HCT116 (cell line): ENCODE results near the gene ADAM10. TPM values are rescaled to one million over a fixed set of nuclear protein-coding genes. Genes with fewer than 3 reads are reported as not detected.
A peak's percentile ranks its signal among the peaks of the same experiment; 100 is the strongest.

Source experiments
- ATAC-seq: fragments of 200-7000 bp; cut with Tn5 transposase; 2 replicates; pipeline ENCODE4 v1.9.1; 2020; ENCODE audit warnings: mild to moderate bottlenecking, moderate library complexity
- Bru-seq: library from RNA; stranded (reverse); fragments of 400-500 nt; gene quantifications from one replicate; lab custom pipeline; 2021; lab: Mats Ljungman, UMichigan
- BruChase-seq, 2 experiments: library from RNA; stranded (reverse); fragments of 400-500 nt; gene quantifications; one replicate each; lab custom pipeline; 2021; lab: Mats Ljungman, UMichigan
- BruUV-seq: library from RNA; stranded (reverse); fragments of 400-500 nt; replicated peaks from 2 replicates; lab custom pipeline; 2021; lab: Mats Ljungman, UMichigan
- CTCF ChIA-PET: fragments of 300-600 bp; sonication (Branson Sonifier 250); formaldehyde crosslinking; loops from one replicate; lab custom pipeline; 2021; ENCODE audit warnings: antibody characterized with exemption; lab: Charles Lee
- POLR2A ChIA-PET: fragments of 300-600, 350-600 bp; sonication (Branson Sonifier 250); formaldehyde crosslinking; loops from one replicate; lab custom pipeline; 2021; ENCODE audit warnings: antibody characterized with exemption; lab: Charles Lee
- RAD21 ChIA-PET, 2 experiments: fragments of 300-600 bp; sonication (Branson Sonifier 250); formaldehyde crosslinking; loops; one replicate each; lab custom pipeline; 2023; ENCODE audit warnings: low total read pairs in 2 of 2; ENCODE audit not compliant: uncharacterized antibody in 2 of 2, unreplicated experiment in 2 of 2, low non-redundant PET in 1 of 2; lab: Charles Lee
- DNase-seq: peaks from one replicate; pipeline ENCODE4 v3.0.0-alpha.2; 2010; ENCODE audit warnings: low read depth, low spot score
- H2AFZ ChIP-seq: fragments of 200-600 bp; shearing (Covaris generic), sonication (generic); 2 replicates; pipeline ENCODE4 v1.6.1; 2017; ENCODE audit warnings: low read depth, mixed run types, mixed read lengths, antibody characterized with exemption, low read length; ENCODE audit not compliant: poor library complexity, severe bottlenecking
- H3K27ac ChIP-seq: 2 replicates; pipeline ENCODE4 v1.5.1; 2012; ENCODE audit warnings: low read depth, low read length
- H3K27me3 ChIP-seq: fragments of 200-600 bp; sonication (generic); 2 replicates; pipeline ENCODE4 v1.6.1; 2016; ENCODE audit warnings: mixed run types, low read length, mixed read lengths; ENCODE audit not compliant: insufficient read depth
- H3K36me3 ChIP-seq, 2 experiments: fragments of 200-500 bp in 1 of 2; fragments of 200-600 bp in 1 of 2; sonication (Bioruptor generic) in 1 of 2; sonication (generic) in 1 of 2; 2 replicates each; pipeline versions ENCODE4 v1.5.1 to v1.6.1; 2014 to 2016; ENCODE audit warnings: low read length in 2 of 2, inconsistent platforms in 1 of 2, mixed read lengths in 1 of 2, mixed run types in 1 of 2; ENCODE audit not compliant: insufficient read depth in 2 of 2, control insufficient read depth in 1 of 2
- H3K4me1 ChIP-seq, 2 experiments: fragments of 200-600 bp in 1 of 2; sonication (generic) in 1 of 2; 2 replicates each; pipeline versions ENCODE4 v1.5.1 to v1.6.1; 2012 to 2017; ENCODE audit warnings: low read length in 2 of 2, inconsistent platforms in 1 of 2, mild to moderate bottlenecking in 1 of 2, mixed read lengths in 1 of 2, mixed run types in 1 of 2, moderate library complexity in 1 of 2; ENCODE audit not compliant: insufficient read depth in 2 of 2, control insufficient read depth in 1 of 2
- H3K4me2 ChIP-seq: fragments of 200-600 bp; sonication (generic); 2 replicates; pipeline ENCODE4 v1.6.1; 2017; ENCODE audit warnings: mixed run types, low read length, mixed read lengths
- H3K4me3 ChIP-seq, 2 experiments: fragments of 200-600 bp in 1 of 2; sonication (generic) in 1 of 2; replicated peaks in 1 of 2; 2 replicates each; pipeline ENCODE4 v1.5.1; 2011 to 2016; ENCODE audit warnings: low read length in 2 of 2, control low read depth in 1 of 2, low read depth in 1 of 2, mild to moderate bottlenecking in 1 of 2, mixed read lengths in 1 of 2, mixed run types in 1 of 2
- H3K79me2 ChIP-seq: fragments of 200-600 bp; sonication (generic); 2 replicates; pipeline ENCODE4 v1.6.1; 2017; ENCODE audit warnings: mild to moderate bottlenecking, mixed run types, low read length, moderate library complexity, mixed read lengths; ENCODE audit not compliant: insufficient read depth
- H3K9ac ChIP-seq: fragments of 200-600 bp; sonication (generic); 2 replicates; pipeline ENCODE4 v1.6.1; 2016; ENCODE audit warnings: low read length, mixed read lengths
- H3K9me2 ChIP-seq: fragments of 200-600 bp; sonication (generic), shearing (Covaris generic); 2 replicates; pipeline ENCODE4 v1.6.1; 2017; ENCODE audit warnings: mixed run types, mild to moderate bottlenecking, moderate library complexity; ENCODE audit not compliant: insufficient read depth
- H3K9me3 ChIP-seq, 2 experiments: fragments of 200-500 bp in 1 of 2; fragments of 200-600 bp in 1 of 2; sonication (Bioruptor generic) in 1 of 2; sonication (generic) in 1 of 2; 2 replicates each; pipeline ENCODE4 v1.6.1; 2014 to 2017; ENCODE audit warnings: low read length in 2 of 2, mixed read lengths in 2 of 2, inconsistent platforms in 1 of 2, low read depth in 1 of 2, mild to moderate bottlenecking in 1 of 2, mixed run types in 1 of 2, moderate library complexity in 1 of 2; ENCODE audit not compliant: control insufficient read depth in 1 of 2, insufficient read depth in 1 of 2
- H4K20me1 ChIP-seq: fragments of 200-600 bp; sonication (generic), shearing (Covaris generic); 2 replicates; pipeline ENCODE4 v1.6.1; 2017; ENCODE audit warnings: mixed run types, mild to moderate bottlenecking, moderate library complexity; ENCODE audit not compliant: insufficient read depth
- CEBPB ChIP-seq: IDR thresholded peaks from 2 replicates; pipeline ENCODE4 v1.6.1; 2012; ENCODE audit warnings: low read depth
- ELF1 ChIP-seq: IDR thresholded peaks from 2 replicates; pipeline ENCODE4 v1.6.1; 2012; ENCODE audit warnings: low read depth, borderline replicate concordance
- JUND ChIP-seq: IDR thresholded peaks from 2 replicates; pipeline ENCODE4 v1.6.1; 2012
- POLR2A ChIP-seq: IDR thresholded peaks from 2 replicates; pipeline ENCODE4 v1.7.0; 2011; ENCODE audit warnings: borderline replicate concordance; ENCODE audit not compliant: insufficient read depth, insufficient read length; ENCODE audit errors: extremely low read depth
- POLR2AphosphoS5 ChIP-seq: IDR thresholded peaks from 2 replicates; pipeline ENCODE4 v1.6.1; 2011; ENCODE audit warnings: mild to moderate bottlenecking, low read depth, low read length, moderate library complexity
- SIN3A ChIP-seq: IDR thresholded peaks from 2 replicates; pipeline ENCODE4 v1.6.1; 2012; ENCODE audit warnings: low read depth
- SP1 ChIP-seq: IDR thresholded peaks from 2 replicates; pipeline ENCODE4 v1.6.1; 2012; ENCODE audit warnings: low read depth
- ZFX ChIP-seq: fragments of 450-650 bp; IDR thresholded peaks from 2 replicates; pipeline ENCODE4 v1.6.1; 2017
- intact Hi-C: fragments of 100-400 bp; cut with micrococcal nuclease; formaldehyde crosslinking; loops from 2 replicates; pipeline ENCODE4 v1.10.0; 2022
- long read RNA-seq: library from polyadenylated mRNA; unstranded; transcript quantifications from one replicate; pipeline ENCODE4 v2.0.0, GENCODE V29; 2021; ENCODE audit not compliant: unreplicated experiment
- polyA plus RNA-seq: library from polyadenylated mRNA; unstranded; fragments of >200 nt; gene quantifications from 2 replicates; pipeline ENCODE4 v1.2.1, GENCODE V29; 2012; ENCODE audit warnings: missing spikeins
- total RNA-seq: library from RNA; stranded (reverse); gene quantifications from one replicate; pipeline ENCODE4 v1.2.1, GENCODE V29; 2021; ENCODE audit not compliant: unreplicated experiment
- TF ChIP-seq, protein P1 (sequence below): IDR thresholded peaks from 2 replicates; pipeline ENCODE4 v1.6.1; 2012
- TF ChIP-seq, protein P2 (sequence below): IDR thresholded peaks from 2 replicates; pipeline ENCODE4 v1.6.1; 2012

ADAM10 gene, protein sequence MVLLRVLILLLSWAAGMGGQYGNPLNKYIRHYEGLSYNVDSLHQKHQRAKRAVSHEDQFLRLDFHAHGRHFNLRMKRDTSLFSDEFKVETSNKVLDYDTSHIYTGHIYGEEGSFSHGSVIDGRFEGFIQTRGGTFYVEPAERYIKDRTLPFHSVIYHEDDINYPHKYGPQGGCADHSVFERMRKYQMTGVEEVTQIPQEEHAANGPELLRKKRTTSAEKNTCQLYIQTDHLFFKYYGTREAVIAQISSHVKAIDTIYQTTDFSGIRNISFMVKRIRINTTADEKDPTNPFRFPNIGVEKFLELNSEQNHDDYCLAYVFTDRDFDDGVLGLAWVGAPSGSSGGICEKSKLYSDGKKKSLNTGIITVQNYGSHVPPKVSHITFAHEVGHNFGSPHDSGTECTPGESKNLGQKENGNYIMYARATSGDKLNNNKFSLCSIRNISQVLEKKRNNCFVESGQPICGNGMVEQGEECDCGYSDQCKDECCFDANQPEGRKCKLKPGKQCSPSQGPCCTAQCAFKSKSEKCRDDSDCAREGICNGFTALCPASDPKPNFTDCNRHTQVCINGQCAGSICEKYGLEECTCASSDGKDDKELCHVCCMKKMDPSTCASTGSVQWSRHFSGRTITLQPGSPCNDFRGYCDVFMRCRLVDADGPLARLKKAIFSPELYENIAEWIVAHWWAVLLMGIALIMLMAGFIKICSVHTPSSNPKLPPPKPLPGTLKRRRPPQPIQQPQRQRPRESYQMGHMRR
- 158 TPM for total RNA-seq
- polyA plus RNA-seq, result 87.7 and 88.1 TPM in 2 replicates
- percentile 89 among the genes with signal in this experiment for Bru-seq, nascent RNA
- BruChase-seq, experiment 1, labeled RNA remaining after a 6-hour chase, result percentile 89 among the genes with signal in this experiment
- percentile 83 among the genes with signal in this experiment for BruChase-seq, experiment 2, labeled RNA remaining after a 2-hour chase
- long read RNA-seq, full-length matches to known transcripts, result 210 of 275 reads
- long read RNA-seq, partial matches to known transcripts, result 32 of 275 reads
- long read RNA-seq, other reads (novel, unspliced or antisense), result 33 of 275 reads

GRCh38 chr15:58749532-58750337, at the start of gene ADAM10:
TSS of gene ADAM10 (minus strand) at chr15:58749707. CDS start at chr15:58749534, 173 bp downstream.
- RAD21 ChIA-PET, result interaction anchor here in 1 of 2 experiments (0.7 kb wide), 3 partner anchors 105 to 516 kb away, joined by 3 to 6 read pairs (median 5); no protein-coding TSS in a partner anchor
- H3K4me1 ChIP-seq, result peaks cover 10 to 18% of the 10 kb centered on the region in 2 experiments
- POLR2A ChIA-PET, result interaction anchor here (0.6 to 1.4 kb wide), 5 partner anchors 10 to 520 kb away, joined by 3 to 16 read pairs (median 5); partner anchors contain the start of gene MINDY2
- DNase-seq, result peak; percentile 95
- H2AFZ ChIP-seq, result peak within 1 kb of the TSS; percentile 93
- no peaks in the 10 kb centered on the region for H4K20me1 ChIP-seq
- peak within 1 kb of the TSS; percentile 98 for H3K4me2 ChIP-seq
- intact Hi-C loops, result no loop called here
- H3K27me3 ChIP-seq, result no peaks in the 10 kb centered on the region
- CTCF ChIA-PET, result interaction anchor here (1.0 to 1.3 kb wide), 2 partner anchors 21 to 522 kb away, joined by 3 to 7 read pairs; partner anchors contain the start of gene MINDY2
- H3K79me2 ChIP-seq, result peaks cover 43% of the 10 kb centered on the region
- H3K9me3 ChIP-seq, result no peaks in the 10 kb centered on the region
- H3K4me3 ChIP-seq, result peak within 1 kb of the TSS; percentile 89 to 94
- TF ChIP-seq, protein P1, sequence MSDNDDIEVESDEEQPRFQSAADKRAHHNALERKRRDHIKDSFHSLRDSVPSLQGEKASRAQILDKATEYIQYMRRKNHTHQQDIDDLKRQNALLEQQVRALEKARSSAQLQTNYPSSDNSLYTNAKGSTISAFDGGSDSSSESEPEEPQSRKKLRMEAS, result peak; percentile 82
- TF ChIP-seq ELF1, result peak; percentile 73
- TF ChIP-seq, protein P2, sequence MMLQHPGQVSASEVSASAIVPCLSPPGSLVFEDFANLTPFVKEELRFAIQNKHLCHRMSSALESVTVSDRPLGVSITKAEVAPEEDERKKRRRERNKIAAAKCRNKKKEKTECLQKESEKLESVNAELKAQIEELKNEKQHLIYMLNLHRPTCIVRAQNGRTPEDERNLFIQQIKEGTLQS, result no peak
- TF ChIP-seq SP1, result peak; percentile 75
- no peak for TF ChIP-seq CEBPB
- TF ChIP-seq SIN3A, result peak; percentile 83; the same call in 1 of the 2 replicates
- peak; percentile 84 for TF ChIP-seq POLR2AphosphoS5
- TF ChIP-seq JUND, result no peak
- peak; percentile 21 for TF ChIP-seq POLR2A
- TF ChIP-seq ZFX, result peak; percentile 62; the same call in 1 of the 2 replicates
- TF ChIP-seq, all 23 proteins: peak for 7
- BruUV-seq, result no TSS peak
- H3K9me2 ChIP-seq, result no peaks in the 10 kb centered on the region
- no peaks in the 10 kb centered on the region for H3K36me3 ChIP-seq
- peak within 1 kb of the TSS; percentile 94 for H3K27ac ChIP-seq
- ATAC-seq, result peak; percentile 94
- H3K9ac ChIP-seq, result peak within 1 kb of the TSS; percentile 81
